Stimulated activated CD4-positive, alpha-beta T cell treated with anti-CD3 and anti-CD28 coated beads, Interleukin-1b, Interleukin-23, amount 100 ng/mL, for 1 hour (primary cell): ENCODE measurements around the gene ATXN1.
"Not testable (repeated sequence)": the region's sequence is repeated elsewhere in the genome, so short reads cannot be mapped to it uniquely, and the experiment has no call there.

Experiments used
- DNase-seq, 2 donors: peaks; one replicate each; pipeline ENCODE4 v3.0.0-alpha.2; 2020; ENCODE audit warnings: low read depth in 2 of 2

Gene ATXN1

GRCh38 chr6:16760516-16761470 is at the start of gene ATXN1:
TSS of gene ATXN1 (minus strand) at chr6:16761460.
- peak in 1 of 2 donors; percentile 19 for DNase-seq

GRCh38 chr6:16810411-16810810 is 49.2 kb upstream of the ATXN1 start:
- DNase-seq = no peak

GRCh38 chr6:16809753-16810358 is 48.6 kb upstream of the ATXN1 start:
- DNase-seq = no peak

GRCh38 chr6:16807956-16808355 is 46.7 kb upstream of the ATXN1 start:
- no peak for DNase-seq

- no peak for DNase-seq
Observed at GRCh38 chr6:16806363-16806762, 45.1 kb upstream of the ATXN1 start.

GRCh38 chr6:16805243-16805950 is 44.1 kb upstream of the ATXN1 start:
- no peak for DNase-seq

GRCh38 chr6:16804546-16805242 is 43.4 kb upstream of the ATXN1 start:
- DNase-seq = no peak

- DNase-seq = no peak
Observed at GRCh38 chr6:16803294-16804200, 42.3 kb upstream of the ATXN1 start.

GRCh38 chr6:16802071-16802470 is 40.8 kb upstream of the ATXN1 start:
- DNase-seq = no peak

- no peak for DNase-seq
Observed at GRCh38 chr6:16800942-16801341, 39.7 kb upstream of the ATXN1 start.

GRCh38 chr6:16800341-16800740 is 39.1 kb upstream of the ATXN1 start:
- DNase-seq = no peak

- no peak for DNase-seq
Observed at GRCh38 chr6:16799279-16800193, 38.3 kb upstream of the ATXN1 start.

GRCh38 chr6:16793828-16794412 is 32.7 kb upstream of the ATXN1 start:
- DNase-seq = no peak

GRCh38 chr6:16789329-16790038 is 28.2 kb upstream of the ATXN1 start:
- DNase-seq = no peak

- DNase-seq = no peak
Observed at GRCh38 chr6:16787128-16787682, 25.9 kb upstream of the ATXN1 start.

- no peak for DNase-seq
Observed at GRCh38 chr6:16785496-16785895, 24.2 kb upstream of the ATXN1 start.

GRCh38 chr6:16784957-16785356 is 23.7 kb upstream of the ATXN1 start:
- not testable (repeated sequence) for DNase-seq

GRCh38 chr6:16783952-16784565 is 22.8 kb upstream of the ATXN1 start:
- no peak for DNase-seq
